ENCODE results near the gene PRAC2. TPM values are rescaled to one million over a fixed set of nuclear protein-coding genes. Genes with fewer than 3 reads are reported as not detected.

PRAC2 gene
- total RNA-seq, 1 experiment from 2014 or later, result not detected

DNA sequence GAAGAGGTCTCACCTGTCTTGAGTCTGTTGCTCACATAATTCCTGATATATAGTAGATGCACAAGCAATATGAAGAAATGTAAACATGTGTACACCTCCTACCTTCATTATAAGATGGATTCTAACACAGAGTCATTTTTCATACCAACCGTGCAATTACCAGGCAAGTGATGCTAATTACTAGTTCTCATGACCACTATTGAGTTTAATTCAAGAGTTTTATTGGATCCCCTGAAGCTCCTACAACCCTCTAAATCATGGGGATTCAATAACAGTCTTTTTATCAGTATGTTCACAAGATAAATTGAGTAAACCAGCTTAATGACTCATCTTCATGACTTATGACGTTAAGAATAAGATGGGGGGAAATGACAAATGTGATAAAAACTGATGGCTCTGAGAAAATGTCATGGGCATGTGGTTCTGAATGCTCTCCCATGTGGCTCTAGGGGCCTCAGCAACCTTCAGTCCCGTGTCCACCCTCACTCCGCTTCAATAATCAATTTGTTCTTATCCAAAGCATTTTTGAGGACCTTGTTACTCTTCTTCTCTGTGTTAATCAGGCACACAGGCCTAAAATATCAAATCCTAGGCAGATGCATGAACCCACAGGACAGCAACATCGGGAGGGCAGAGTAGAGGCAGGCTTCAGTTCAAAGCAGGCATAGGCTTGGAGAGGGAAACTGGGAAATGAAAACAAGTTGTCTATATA lies 43.4 kb upstream of the PRAC2 start:
- no peak for DNase-seq
- Mint-ChIP-seq H3K4me3 (ENCODE audit: low read depth, unreplicated experiment) (no peak overlapping the region), H3K27ac (ENCODE audit: unreplicated experiment) (no peak overlapping the region), H3K27me3 (ENCODE audit: unreplicated experiment) (no peaks in the 10 kb centered on the region), H3K9me3 (ENCODE audit: low read depth, unreplicated experiment) (no peaks in the 10 kb centered on the region), H3K4me1 (ENCODE audit: low read depth, unreplicated experiment) (no peaks in the 10 kb centered on the region), H3K36me3 (ENCODE audit: insufficient read depth, unreplicated experiment) (no peaks in the 10 kb centered on the region)
- intact Hi-C loops (cut with micrococcal nuclease; ENCODE audit: unreplicated experiment), result loop anchor here (2.0 kb wide), 2 partner anchors 45 to 111 kb away; no protein-coding TSS in a partner anchor
- TF ChIP-seq, protein P1, sequence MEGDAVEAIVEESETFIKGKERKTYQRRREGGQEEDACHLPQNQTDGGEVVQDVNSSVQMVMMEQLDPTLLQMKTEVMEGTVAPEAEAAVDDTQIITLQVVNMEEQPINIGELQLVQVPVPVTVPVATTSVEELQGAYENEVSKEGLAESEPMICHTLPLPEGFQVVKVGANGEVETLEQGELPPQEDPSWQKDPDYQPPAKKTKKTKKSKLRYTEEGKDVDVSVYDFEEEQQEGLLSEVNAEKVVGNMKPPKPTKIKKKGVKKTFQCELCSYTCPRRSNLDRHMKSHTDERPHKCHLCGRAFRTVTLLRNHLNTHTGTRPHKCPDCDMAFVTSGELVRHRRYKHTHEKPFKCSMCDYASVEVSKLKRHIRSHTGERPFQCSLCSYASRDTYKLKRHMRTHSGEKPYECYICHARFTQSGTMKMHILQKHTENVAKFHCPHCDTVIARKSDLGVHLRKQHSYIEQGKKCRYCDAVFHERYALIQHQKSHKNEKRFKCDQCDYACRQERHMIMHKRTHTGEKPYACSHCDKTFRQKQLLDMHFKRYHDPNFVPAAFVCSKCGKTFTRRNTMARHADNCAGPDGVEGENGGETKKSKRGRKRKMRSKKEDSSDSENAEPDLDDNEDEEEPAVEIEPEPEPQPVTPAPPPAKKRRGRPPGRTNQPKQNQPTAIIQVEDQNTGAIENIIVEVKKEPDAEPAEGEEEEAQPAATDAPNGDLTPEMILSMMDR (IDR thresholded peaks at IDR 0.05; ENCODE audit: unreplicated experiment), result no peak
- CTCF ChIA-PET, result interaction anchor here (0.5 to 4.9 kb wide), 17 partner anchors 12 to 512 kb away, joined by 3 to 106 read pairs (median 5); no protein-coding TSS in a partner anchor
- no TSS peak for BruUV-seq (replicated peaks)

DNA sequence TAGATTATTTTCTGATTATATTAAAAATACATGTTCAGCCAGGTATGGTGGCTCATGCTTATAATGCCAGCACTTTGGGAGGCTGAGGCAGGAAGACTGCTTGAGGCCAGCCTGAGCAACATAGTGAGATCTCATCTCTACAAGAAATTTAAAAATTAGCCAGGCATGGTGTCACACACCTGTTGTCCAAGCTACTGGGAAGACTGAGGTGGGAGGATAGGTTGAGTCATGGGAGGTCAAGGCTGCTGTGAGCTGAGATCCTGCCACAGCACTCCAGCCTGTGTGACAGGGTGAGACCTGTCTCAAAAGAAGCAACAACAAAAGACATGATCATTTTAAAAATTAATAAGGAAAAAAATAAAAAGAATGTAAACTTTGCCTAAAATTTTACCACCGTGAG lies 41.4 kb upstream of the PRAC2 start:
- Mint-ChIP-seq H3K9me3 (ENCODE audit: low read depth, unreplicated experiment) (no peaks in the 10 kb centered on the region), H3K27ac (ENCODE audit: unreplicated experiment) (no peak overlapping the region), H3K36me3 (ENCODE audit: insufficient read depth, unreplicated experiment) (no peaks in the 10 kb centered on the region), H3K4me3 (ENCODE audit: low read depth, unreplicated experiment) (no peak overlapping the region), H3K27me3 (ENCODE audit: unreplicated experiment) (no peaks in the 10 kb centered on the region), H3K4me1 (ENCODE audit: low read depth, unreplicated experiment) (no peaks in the 10 kb centered on the region)
- BruUV-seq (replicated peaks), result no TSS peak
- TF ChIP-seq, protein P1 (IDR thresholded peaks at IDR 0.05; ENCODE audit: unreplicated experiment), result no peak
- CTCF ChIA-PET, result interaction anchor here (1.1 to 4.3 kb wide), 3 partner anchors 43 to 179 kb away, joined by 3 to 36 read pairs (median 8); partner anchors contain the start of gene HOXB9
- intact Hi-C loops (cut with micrococcal nuclease; ENCODE audit: unreplicated experiment), result no loop called here
- no peak for DNase-seq

DNA sequence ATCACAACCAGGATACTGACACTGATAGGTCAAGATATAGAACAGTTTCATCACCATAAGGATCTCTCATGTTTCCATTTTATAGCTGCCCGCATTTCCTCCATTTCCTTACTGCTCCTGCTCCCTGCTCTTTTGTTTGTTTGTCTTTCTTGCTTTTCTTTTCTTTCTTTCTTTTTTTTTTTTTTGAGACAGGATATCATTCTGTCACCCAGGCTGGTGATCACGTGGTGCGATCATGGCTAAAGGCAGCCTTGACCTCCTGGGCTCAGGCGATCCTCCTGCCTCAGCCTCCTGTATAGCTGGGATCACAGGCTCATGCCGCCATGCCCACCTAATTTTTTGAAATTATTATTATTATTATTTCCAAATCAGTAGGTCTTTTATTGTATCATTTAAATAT lies 32.3 kb upstream of the PRAC2 start:
- Mint-ChIP-seq H3K4me1 (ENCODE audit: low read depth, unreplicated experiment) (no peaks in the 10 kb centered on the region), H3K4me3 (ENCODE audit: low read depth, unreplicated experiment) (no peak overlapping the region), H3K27ac (ENCODE audit: unreplicated experiment) (no peak overlapping the region), H3K27me3 (ENCODE audit: unreplicated experiment) (peaks cover 10% of the 10 kb centered on the region), H3K9me3 (ENCODE audit: low read depth, unreplicated experiment) (peaks cover 3% of the 10 kb centered on the region), H3K36me3 (ENCODE audit: insufficient read depth, unreplicated experiment) (no peaks in the 10 kb centered on the region)
- TF ChIP-seq, protein P1 (IDR thresholded peaks at IDR 0.05; ENCODE audit: unreplicated experiment), result no peak
- intact Hi-C loops (cut with micrococcal nuclease; ENCODE audit: unreplicated experiment), result no loop called here
- BruUV-seq (replicated peaks), result no TSS peak
- CTCF ChIA-PET, result no interaction called here
- DNase-seq, result no peak

DNA sequence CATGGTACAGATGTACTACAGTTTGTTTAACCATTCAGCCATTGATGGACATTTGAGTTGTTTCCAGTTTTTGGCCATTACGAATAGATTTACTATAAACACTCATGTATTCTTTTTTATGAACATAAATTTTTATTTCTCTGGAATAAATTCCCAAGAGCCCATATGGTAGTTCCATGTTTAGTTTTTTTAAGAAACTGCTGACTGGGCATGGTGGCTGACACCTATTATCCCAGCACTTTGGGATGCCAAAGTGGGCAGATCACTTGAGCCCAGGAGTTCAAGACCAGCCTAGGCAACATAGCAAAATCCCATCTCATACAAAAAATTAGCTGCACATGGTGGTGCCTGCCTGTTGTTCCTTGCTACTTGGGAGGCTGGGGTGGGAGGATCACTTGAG lies 30.9 kb upstream of the PRAC2 start:
- CTCF ChIA-PET, result interaction anchor here (0.8 kb wide), 1 partner anchor 20 kb away, joined by 4 read pairs; no protein-coding TSS in a partner anchor
- TF ChIP-seq, protein P1 (IDR thresholded peaks at IDR 0.05; ENCODE audit: unreplicated experiment), result no peak
- no TSS peak for BruUV-seq (replicated peaks)
- H3K4me1 Mint-ChIP-seq (ENCODE audit: low read depth, unreplicated experiment), result no peaks in the 10 kb centered on the region
- H3K36me3 Mint-ChIP-seq (ENCODE audit: insufficient read depth, unreplicated experiment), result no peaks in the 10 kb centered on the region
- H3K27me3 Mint-ChIP-seq (ENCODE audit: unreplicated experiment), result peaks cover 13% of the 10 kb centered on the region
- intact Hi-C loops (cut with micrococcal nuclease; ENCODE audit: unreplicated experiment), result no loop called here
- no peak for DNase-seq
- H3K9me3 Mint-ChIP-seq (ENCODE audit: low read depth, unreplicated experiment), result peaks cover 3% of the 10 kb centered on the region
- H3K27ac Mint-ChIP-seq (ENCODE audit: unreplicated experiment), result no peak overlapping the region
- no peak overlapping the region for H3K4me3 Mint-ChIP-seq (ENCODE audit: low read depth, unreplicated experiment)

All from Calu3 (cell line).